HepG2 (cell line): ENCODE data around the gene ZNF526. TPM values are rescaled to one million over a fixed set of nuclear protein-coding genes. Genes with fewer than 3 reads are reported as not detected.

Experiments
- ATAC-seq: fragments of 200-7000 bp; cut with Tn5 transposase; 3 replicates; pipeline ENCODE4 v1.9.1; 2020; ENCODE audit warnings: mild to moderate bottlenecking, moderate library complexity
- BruUV-seq: library from RNA; stranded (reverse); fragments of 400-500 nt; replicated peaks from 2 replicates; lab custom pipeline; 2021; lab: Mats Ljungman, UMichigan
- CTCF ChIA-PET: fragments of 300-600 bp; formaldehyde crosslinking; extraction: SDS; loops from one replicate; lab custom pipeline; 2021; ENCODE audit warnings: low total read pairs, inconsistent platforms, low intra/inter-chr PET ratio; lab: Yijun Ruan, JAX
- POLR2A ChIA-PET: fragments of 350-600 bp; sonication (Branson Sonifier 250); formaldehyde crosslinking; loops from one replicate; lab custom pipeline; 2020; ENCODE audit warnings: antibody characterized with exemption, inconsistent platforms; lab: Yijun Ruan, JAX
- DNase-seq: peaks from one replicate; pipeline ENCODE4 v3.0.0-alpha.2; 2015; ENCODE audit warnings: low spot score
- FAIRE-seq: peaks from 3 replicates; lab custom pipeline; 2011; peaks lifted over from hg19 to GRCh38; lab: Jason Lieb, UNC
- H2AFZ ChIP-seq: one replicate; pipeline ENCODE4 v1.6.1; 2011; ENCODE audit warnings: low read length, inconsistent platforms
- H3K27ac ChIP-seq: fragments of 300-600 bp; 3 replicates; pipeline ENCODE4 v1.8.0; 2011; ENCODE audit warnings: mixed run types, mild to moderate bottlenecking, mixed read lengths, low read length, inconsistent platforms; ENCODE audit not compliant: insufficient read depth; ENCODE audit errors: extremely low read length
- H3K27me3 ChIP-seq, 2 experiments: fragments of 200-600 bp in 1 of 2; 2 replicates in 1 of 2; 3 replicates in 1 of 2; pipeline versions ENCODE4 v1.6.0 to v1.8.0; 2011; ENCODE audit warnings: low read length in 2 of 2, mild to moderate bottlenecking in 2 of 2, moderate library complexity in 2 of 2, inconsistent platforms in 1 of 2; ENCODE audit not compliant: insufficient read depth in 2 of 2, control insufficient read depth in 1 of 2
- H3K36me3 ChIP-seq, 2 experiments: fragments of 200-600 bp in 1 of 2; replicated peaks in 1 of 2; 2 replicates in 1 of 2; 3 replicates in 1 of 2; pipeline versions ENCODE4 v1.5.1 to v1.8.0; 2011; ENCODE audit warnings: low read length in 2 of 2, inconsistent platforms in 1 of 2; ENCODE audit not compliant: insufficient read depth in 2 of 2, control insufficient read depth in 1 of 2
- H3K4me1 ChIP-seq: 2 replicates; pipeline ENCODE4 v1.5.1; 2012; ENCODE audit warnings: low read length, inconsistent platforms; ENCODE audit not compliant: insufficient read depth
- H3K4me2 ChIP-seq: 2 replicates; pipeline ENCODE4 v1.6.0; 2011; ENCODE audit warnings: low read depth, low read length, inconsistent platforms
- H3K4me3 ChIP-seq, 3 experiments: fragments of 200-600 bp in 1 of 3; sonication (generic), shearing (Covaris generic) in 1 of 3; replicated peaks in 1 of 3; 2 replicates each; pipeline ENCODE4 v1.5.1; 2011 to 2016; ENCODE audit warnings: low read length in 3 of 3, inconsistent platforms in 2 of 3, low read depth in 2 of 3, mild to moderate bottlenecking in 2 of 3, control low read depth in 1 of 3, mixed read lengths in 1 of 3; ENCODE audit not compliant: insufficient read depth in 1 of 3
- H3K79me2 ChIP-seq: one replicate; pipeline ENCODE4 v1.6.1; 2011; ENCODE audit warnings: low read length, inconsistent platforms; ENCODE audit not compliant: insufficient read depth
- H3K9ac ChIP-seq: 2 replicates; pipeline ENCODE4 v1.6.0; 2011; ENCODE audit warnings: mild to moderate bottlenecking, low read depth, low read length, inconsistent platforms; ENCODE audit not compliant: insufficient read depth
- H3K9me3 ChIP-seq: 2 replicates; pipeline ENCODE4 v1.5.1; 2012; ENCODE audit warnings: mild to moderate bottlenecking, low read length
- H4K20me1 ChIP-seq: 2 replicates; pipeline ENCODE4 v1.6.0; 2011; ENCODE audit warnings: inconsistent platforms, mild to moderate bottlenecking, low read length, moderate library complexity; ENCODE audit not compliant: insufficient read depth
- AHR ChIP-seq: IDR thresholded peaks from 2 replicates; pipeline ENCODE4 v1.6.1; 2018; ENCODE audit warnings: missing genetic modification reagents, missing compliant biosample characterization
- GTF2F1 ChIP-seq: fragments of 150-350 bp; IDR thresholded peaks from 2 replicates; pipeline ENCODE4 v1.6.1; 2014; ENCODE audit warnings: low read length
- HIVEP1 ChIP-seq: sonication (generic); formaldehyde crosslinking; IDR thresholded peaks from 2 replicates; pipeline ENCODE4 v1.4.0; 2020; ENCODE audit warnings: mild to moderate bottlenecking, missing genetic modification reagents
- HNF1A ChIP-seq, 2 experiments: sonication (generic) in 1 of 2; formaldehyde crosslinking in 1 of 2; IDR thresholded peaks; 2 replicates each; pipeline versions ENCODE4 v1.4.0 to v1.6.1; 2016 to 2020; ENCODE audit warnings: borderline replicate concordance in 1 of 2, low read depth in 1 of 2, mild to moderate bottlenecking in 1 of 2, missing genetic modification reagents in 1 of 2
- KMT2B ChIP-seq: IDR thresholded peaks from 2 replicates; pipeline ENCODE4 v1.6.1; 2016; ENCODE audit warnings: missing genetic modification reagents, missing compliant biosample characterization
- MNT ChIP-seq: fragments of 450-650 bp; IDR thresholded peaks from 2 replicates; pipeline ENCODE4 v1.6.1; 2016
- NR3C1 ChIP-seq: sonication (generic); formaldehyde crosslinking; IDR thresholded peaks from 2 replicates; pipeline ENCODE4 v1.4.0; 2020; ENCODE audit warnings: missing genetic modification reagents
- RCOR2 ChIP-seq: IDR thresholded peaks from 2 replicates; pipeline ENCODE4 v1.6.1; 2016; ENCODE audit warnings: missing biosample characterization, missing genetic modification reagents
- ZNF776 ChIP-seq: sonication (generic); formaldehyde crosslinking; IDR thresholded peaks from 2 replicates; pipeline ENCODE4 v1.4.0; 2020; ENCODE audit warnings: mild to moderate bottlenecking, missing genetic modification reagents
- WGBS: methylation state at CpG from one replicate; pipeline ENCODE4 v1.1.6; 2017; ENCODE audit warnings: low lambda C conversion rate; 5-methylcytosine and 5-hydroxymethylcytosine counted together
- in situ Hi-C: cut with HindIII; loops from 2 replicates; pipeline ENCODE4 v1.10.0; 2017; ENCODE audit warnings: low pct_unique_long_range_greater_than_20kb; ENCODE audit not compliant: extremely low pct_ligation_motif_present
- intact Hi-C: fragments of 100-400 bp; cut with micrococcal nuclease; formaldehyde crosslinking; loops from one replicate; pipeline ENCODE4 v1.10.0; 2022; ENCODE audit not compliant: unreplicated experiment
- polyA plus RNA-seq, 8 experiments: library from polyadenylated mRNA; depleted of rRNA in 3 of 8; stranded (reverse) in 7 of 8; unstranded in 1 of 8; fragments of >200 nt; fragmentation: Illumina TruSeq in 4 of 8; extraction: Trizol in 4 of 8; gene quantifications; 2 replicates each; pipeline versions ENCODE4 v1.2.1 to v1.2.3, GENCODE V29; 2011 to 2016; ENCODE audit warnings: low read depth in 4 of 8, missing spikeins in 1 of 8, mixed read lengths in 1 of 8; ENCODE audit not compliant: insufficient read depth in 1 of 8
- total RNA-seq, 5 experiments: library from RNA; depleted of rRNA; stranded (reverse); fragments of >200 nt; fragmentation: Illumina TruSeq; extraction: Trizol; gene quantifications; 2 replicates each; pipeline ENCODE4 v1.2.3, GENCODE V29; 2016; ENCODE audit warnings: low read depth in 1 of 5

ZNF526 gene
- total and polyA plus RNA-seq, 2 of the 13 experiments (the other 11 are each of a cell fraction or from before 2014, with no cell fraction given) = 3.3 to 8.4 TPM

- peaks cover 0 to 2% of the 10 kb centered on the region in 2 experiments; a peak in 2 of 5 replicates for H3K36me3 ChIP-seq
- no peaks in the 10 kb centered on the region for H3K79me2 ChIP-seq
- peaks cover 4% of the 10 kb centered on the region; the same call in 1 of the 2 replicates for H3K9me3 ChIP-seq
- H3K27ac ChIP-seq = no peak overlapping the region
- BruUV-seq = no TSS peak
- H2AFZ ChIP-seq = no peak overlapping the region
- WGBS = 60% methylated on average over 1 of the region's 1 CpG
- no peak overlapping the region for H3K4me3 ChIP-seq
- no peak for FAIRE-seq
- intact Hi-C loops (no loop called here), in situ Hi-C loops (no loop called here)
- ChIA-PET CTCF (no interaction called here), POLR2A (no interaction called here)
- H3K4me2 ChIP-seq = no peak overlapping the region
- no peak for ATAC-seq
- H3K27me3 ChIP-seq = peaks cover 4 to 13% of the 10 kb centered on the region in 2 experiments; a peak in 3 of 5 replicates
- TF ChIP-seq HNF1A (IDR thresholded peaks at IDR 0.05; ENCODE audit: low read depth) (no peak), HNF1A (CRISPR knock-in tag; IDR thresholded peaks at IDR 0.05; ENCODE audit: borderline replicate concordance) (no peak), ZNF776 (CRISPR knock-in tag) (no peak), AHR (CRISPR knock-in tag) (no peak), RCOR2 (CRISPR knock-in tag) (no peak), KMT2B (CRISPR knock-in tag) (no peak), MNT (no peak), GTF2F1 (no peak), NR3C1 (no peak), HIVEP1 (CRISPR knock-in tag) (no peak)
- H3K9ac ChIP-seq = no peak overlapping the region
- no peaks in the 10 kb centered on the region for H4K20me1 ChIP-seq
- no peak for DNase-seq
- peaks cover 9% of the 10 kb centered on the region; the same call in 1 of the 2 replicates for H3K4me1 ChIP-seq
Measured at GRCh38 chr19:42193294-42193693, 26.8 kb upstream of the ZNF526 start.
